ENCODE measurements around the gene LNX1. TPM values are rescaled to one million over a fixed set of nuclear protein-coding genes. Genes with fewer than 3 reads are reported as not detected.

The LNX1 gene
- total RNA-seq, 1 experiment from 2014 or later = 3.3 TPM

DNA sequence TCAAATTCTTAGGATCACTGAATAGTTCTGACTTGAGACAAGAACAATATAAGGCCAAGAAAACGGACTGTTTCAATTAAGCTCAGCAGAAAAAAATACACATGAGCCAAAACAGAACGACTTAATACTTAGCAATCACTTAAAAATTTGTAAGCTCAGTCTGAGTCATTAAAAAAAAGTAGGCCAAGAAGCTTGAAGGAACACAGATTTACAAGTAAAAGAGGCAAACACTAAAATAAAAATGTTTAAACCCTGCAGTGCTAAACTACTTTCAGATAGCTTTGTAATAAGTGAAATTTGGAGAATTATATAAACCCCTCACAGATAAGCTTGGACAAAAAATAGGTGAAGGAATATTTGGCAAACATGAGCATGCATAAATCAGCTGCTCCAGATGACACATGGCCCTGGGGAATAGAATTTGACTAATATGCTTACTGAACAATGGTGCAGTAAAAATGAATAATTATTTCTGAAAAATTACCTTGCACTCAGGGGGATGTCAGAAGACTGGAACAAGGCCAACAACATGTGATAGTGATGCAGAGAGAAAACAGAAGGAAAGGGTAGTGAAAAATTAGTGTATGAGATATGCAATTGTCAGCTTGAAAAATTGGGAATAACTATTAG is 49.6 kb downstream of the LNX1 start:
- Histone ChIP-seq H3K27ac (ENCODE audit: low read depth, low read length) (no peak overlapping the region), H3K4me2 (ENCODE audit: low read length) (no peak overlapping the region), H3K27me3 (ENCODE audit: insufficient read depth, low read length) (peaks cover 18% of the 10 kb centered on the region; the same call in 1 of the 2 replicates), H3K9me2 (ENCODE audit: insufficient read depth) (no peaks in the 10 kb centered on the region), H3K36me3 (ENCODE audit: control insufficient read depth in 1 of 2, insufficient read depth in 2 of 2, low read length in 2 of 2) (no peaks in the 10 kb centered on the region), H3K9me3 (ENCODE audit: control insufficient read depth in 1 of 2, insufficient read depth in 1 of 2, low read depth in 1 of 2, low read length in 2 of 2) (no peaks in the 10 kb centered on the region), H4K20me1 (ENCODE audit: insufficient read depth) (no peaks in the 10 kb centered on the region), H3K4me1 (ENCODE audit: control insufficient read depth in 1 of 2, insufficient read depth in 2 of 2, low read length in 2 of 2) (no peaks in the 10 kb centered on the region), H3K79me2 (ENCODE audit: insufficient read depth, low read length) (no peaks in the 10 kb centered on the region), H3K4me3 (replicated peaks in 1 of 2; ENCODE audit: low read depth in 1 of 2, low read length in 2 of 2) (no peak overlapping the region), H2AFZ (ENCODE audit: low read depth, low read length, poor library complexity, severe bottlenecking) (no peak overlapping the region), H3K9ac (ENCODE audit: low read length) (no peak overlapping the region)
- ChIA-PET POLR2A (no interaction called here), RAD21 (ENCODE audit: low non-redundant PET in 1 of 2, low total read pairs in 2 of 2, uncharacterized antibody in 2 of 2, unreplicated experiment in 2 of 2) (no interaction called here), CTCF (no interaction called here)
- no peak for ATAC-seq
- TF ChIP-seq ATF3 (IDR thresholded peaks at IDR 0.05) = no peak
- no peak for TF ChIP-seq CEBPB (IDR thresholded peaks at IDR 0.05; ENCODE audit: low read depth)
- no peak for TF ChIP-seq SRF (IDR thresholded peaks at IDR 0.05; ENCODE audit: low read depth)
- TF ChIP-seq ZNF274 (IDR thresholded peaks at IDR 0.05; ENCODE audit: low read depth, low read length) = no peak
- DNase-seq (ENCODE audit: low read depth, low spot score) = no peak
- no TSS peak for BruUV-seq (replicated peaks)
- intact Hi-C loops (cut with micrococcal nuclease) = no loop called here

DNA sequence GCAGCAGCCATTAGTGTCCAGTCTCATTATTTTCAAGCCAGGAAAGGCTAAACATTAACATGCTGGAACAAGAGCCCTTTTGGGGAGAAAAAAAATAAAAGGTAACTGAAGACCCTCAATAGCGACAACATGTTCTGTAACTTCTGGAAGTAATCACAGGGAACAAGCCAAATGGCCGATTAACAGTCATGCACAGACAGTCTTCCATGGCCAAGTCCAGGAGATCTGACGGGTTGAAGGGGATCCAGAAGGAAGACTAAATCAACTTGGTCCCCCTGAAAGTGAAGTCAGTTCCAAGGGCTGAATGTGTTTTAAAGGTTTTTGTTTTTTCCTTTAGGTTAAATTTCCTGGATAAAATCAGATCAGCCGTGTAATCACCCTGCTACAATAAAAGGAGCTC is 52.5 kb downstream of the LNX1 start:
- Histone ChIP-seq H3K9me2 (ENCODE audit: insufficient read depth) (no peaks in the 10 kb centered on the region), H3K9me3 (ENCODE audit: control insufficient read depth in 1 of 2, insufficient read depth in 1 of 2, low read depth in 1 of 2, low read length in 2 of 2) (no peaks in the 10 kb centered on the region), H3K27ac (ENCODE audit: low read depth, low read length) (no peak overlapping the region), H2AFZ (ENCODE audit: low read depth, low read length, poor library complexity, severe bottlenecking) (no peak overlapping the region), H3K4me1 (ENCODE audit: control insufficient read depth in 1 of 2, insufficient read depth in 2 of 2, low read length in 2 of 2) (no peaks in the 10 kb centered on the region), H3K9ac (ENCODE audit: low read length) (no peak overlapping the region), H4K20me1 (ENCODE audit: insufficient read depth) (no peaks in the 10 kb centered on the region), H3K27me3 (ENCODE audit: insufficient read depth, low read length) (peaks cover 31% of the 10 kb centered on the region; the same call in 1 of the 2 replicates), H3K4me2 (ENCODE audit: low read length) (no peak overlapping the region), H3K36me3 (ENCODE audit: control insufficient read depth in 1 of 2, insufficient read depth in 2 of 2, low read length in 2 of 2) (no peaks in the 10 kb centered on the region), H3K79me2 (ENCODE audit: insufficient read depth, low read length) (no peaks in the 10 kb centered on the region), H3K4me3 (replicated peaks in 1 of 2; ENCODE audit: low read depth in 1 of 2, low read length in 2 of 2) (no peak overlapping the region)
- intact Hi-C loops (cut with micrococcal nuclease) = no loop called here
- ChIA-PET POLR2A (no interaction called here), RAD21 (ENCODE audit: low non-redundant PET in 1 of 2, low total read pairs in 2 of 2, uncharacterized antibody in 2 of 2, unreplicated experiment in 2 of 2) (no interaction called here), CTCF (no interaction called here)
- TF ChIP-seq CEBPB (IDR thresholded peaks at IDR 0.05; ENCODE audit: low read depth) = no peak
- no peak for TF ChIP-seq MAX (IDR thresholded peaks at IDR 0.05)
- no peak for TF ChIP-seq POLR2AphosphoS5 (IDR thresholded peaks at IDR 0.05; ENCODE audit: low read depth, low read length)
- no peak for TF ChIP-seq RAD21 (IDR thresholded peaks at IDR 0.05; ENCODE audit: low read depth)
- TF ChIP-seq SP1 (IDR thresholded peaks at IDR 0.05; ENCODE audit: low read depth) = no peak
- TF ChIP-seq SIN3A (IDR thresholded peaks at IDR 0.05; ENCODE audit: low read depth) = no peak
- DNase-seq (ENCODE audit: low read depth, low spot score) (no peak), ATAC-seq (no peak)
- BruUV-seq (replicated peaks) = no TSS peak

Measured in HCT116 (cell line).